ENCODE data around the gene APCDD1L.

Gene APCDD1L

DNA sequence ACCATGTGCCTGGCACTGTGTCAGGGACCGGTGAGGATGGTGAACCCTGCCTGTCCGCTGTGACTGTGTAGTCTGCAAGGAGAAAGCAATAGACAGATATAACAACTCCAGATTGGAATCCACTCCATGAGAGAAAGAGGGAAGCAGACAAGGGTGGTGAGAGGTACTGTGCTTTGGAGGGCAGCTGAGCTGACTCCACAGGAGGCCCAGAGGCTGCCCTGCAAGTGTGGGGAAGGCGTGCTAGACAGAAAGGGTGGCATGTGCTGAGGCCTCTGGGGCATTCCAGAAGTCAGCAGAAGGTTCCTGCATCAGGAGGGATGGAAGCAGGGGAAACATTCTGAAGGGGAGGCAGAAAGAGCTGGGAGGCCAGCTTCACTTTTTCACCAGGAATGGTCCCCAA is 39.3 kb upstream of the APCDD1L start:
- Histone ChIP-seq H2AFZ (ENCODE audit: low read depth, low read length, severe bottlenecking) (no peak overlapping the region), H3K9me3 (ENCODE audit: insufficient read depth, low read length) (no peaks in the 10 kb centered on the region), H3K9me2 (replicated peaks; ENCODE audit: insufficient read depth, low read length) (no peaks in the 10 kb centered on the region), H3K4me2 (ENCODE audit: low read depth, low read length, poor library complexity, severe bottlenecking) (no peak overlapping the region), H3K79me2 (ENCODE audit: insufficient read depth, low read length) (no peaks in the 10 kb centered on the region), H3K27ac (ENCODE audit: low read depth, low read length) (no peak overlapping the region), H3K27me3 (ENCODE audit: low read length) (no peaks in the 10 kb centered on the region), H3F3A (ENCODE audit: insufficient read depth) (no peaks in the 10 kb centered on the region), H3K36me3 (ENCODE audit: low read length) (no peaks in the 10 kb centered on the region), H3K9ac (ENCODE audit: low read length) (no peak overlapping the region), H3K4me3 (ENCODE audit: insufficient read depth, low read length, poor library complexity, severe bottlenecking) (no peak overlapping the region), H4K20me1 (ENCODE audit: low read depth, low read length) (no peaks in the 10 kb centered on the region)
- TF ChIP-seq, protein P1, sequence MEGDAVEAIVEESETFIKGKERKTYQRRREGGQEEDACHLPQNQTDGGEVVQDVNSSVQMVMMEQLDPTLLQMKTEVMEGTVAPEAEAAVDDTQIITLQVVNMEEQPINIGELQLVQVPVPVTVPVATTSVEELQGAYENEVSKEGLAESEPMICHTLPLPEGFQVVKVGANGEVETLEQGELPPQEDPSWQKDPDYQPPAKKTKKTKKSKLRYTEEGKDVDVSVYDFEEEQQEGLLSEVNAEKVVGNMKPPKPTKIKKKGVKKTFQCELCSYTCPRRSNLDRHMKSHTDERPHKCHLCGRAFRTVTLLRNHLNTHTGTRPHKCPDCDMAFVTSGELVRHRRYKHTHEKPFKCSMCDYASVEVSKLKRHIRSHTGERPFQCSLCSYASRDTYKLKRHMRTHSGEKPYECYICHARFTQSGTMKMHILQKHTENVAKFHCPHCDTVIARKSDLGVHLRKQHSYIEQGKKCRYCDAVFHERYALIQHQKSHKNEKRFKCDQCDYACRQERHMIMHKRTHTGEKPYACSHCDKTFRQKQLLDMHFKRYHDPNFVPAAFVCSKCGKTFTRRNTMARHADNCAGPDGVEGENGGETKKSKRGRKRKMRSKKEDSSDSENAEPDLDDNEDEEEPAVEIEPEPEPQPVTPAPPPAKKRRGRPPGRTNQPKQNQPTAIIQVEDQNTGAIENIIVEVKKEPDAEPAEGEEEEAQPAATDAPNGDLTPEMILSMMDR (IDR thresholded peaks at IDR 0.05; ENCODE audit: insufficient read depth, low read length, poor library complexity, severe bottlenecking): no peak
- no peak for TF ChIP-seq EZH2phosphoT487 (conservative IDR thresholded peaks at IDR 0.05; ENCODE audit: low read length)

DNA sequence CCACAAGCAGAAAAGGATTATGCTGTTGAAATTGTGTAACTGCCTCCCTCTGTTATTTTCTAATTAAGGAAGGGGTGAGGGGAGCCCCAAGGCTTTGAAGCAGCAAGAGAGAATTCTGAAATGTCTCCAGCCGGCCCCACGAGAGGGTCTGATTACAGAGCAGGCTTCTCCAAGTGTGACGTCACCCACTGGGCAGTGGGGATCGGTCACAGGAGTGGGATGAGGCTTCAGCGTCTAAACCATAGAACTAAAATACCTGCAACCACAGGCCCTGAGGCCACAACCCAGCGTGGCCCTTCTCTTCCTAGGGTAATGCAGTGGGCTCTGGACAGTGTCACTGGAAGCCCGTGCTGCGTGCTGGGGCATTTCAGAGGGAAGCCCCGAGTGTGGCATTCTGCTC is 38.6 kb upstream of the APCDD1L start:
- Histone ChIP-seq H2AFZ (ENCODE audit: low read depth, low read length, severe bottlenecking) (no peak overlapping the region), H3K4me3 (ENCODE audit: insufficient read depth, low read length, poor library complexity, severe bottlenecking) (no peak overlapping the region), H3K4me2 (ENCODE audit: low read depth, low read length, poor library complexity, severe bottlenecking) (no peak overlapping the region), H3K27ac (ENCODE audit: low read depth, low read length) (no peak overlapping the region), H3K36me3 (ENCODE audit: low read length) (no peaks in the 10 kb centered on the region), H3K9me3 (ENCODE audit: insufficient read depth, low read length) (no peaks in the 10 kb centered on the region), H4K20me1 (ENCODE audit: low read depth, low read length) (no peaks in the 10 kb centered on the region), H3K27me3 (ENCODE audit: low read length) (no peaks in the 10 kb centered on the region), H3K79me2 (ENCODE audit: insufficient read depth, low read length) (no peaks in the 10 kb centered on the region), H3F3A (ENCODE audit: insufficient read depth) (no peaks in the 10 kb centered on the region), H3K9me2 (replicated peaks; ENCODE audit: insufficient read depth, low read length) (no peaks in the 10 kb centered on the region), H3K9ac (ENCODE audit: low read length) (no peak overlapping the region)
- TF ChIP-seq, protein P1 (IDR thresholded peaks at IDR 0.05; ENCODE audit: insufficient read depth, low read length, poor library complexity, severe bottlenecking): no peak

DNA sequence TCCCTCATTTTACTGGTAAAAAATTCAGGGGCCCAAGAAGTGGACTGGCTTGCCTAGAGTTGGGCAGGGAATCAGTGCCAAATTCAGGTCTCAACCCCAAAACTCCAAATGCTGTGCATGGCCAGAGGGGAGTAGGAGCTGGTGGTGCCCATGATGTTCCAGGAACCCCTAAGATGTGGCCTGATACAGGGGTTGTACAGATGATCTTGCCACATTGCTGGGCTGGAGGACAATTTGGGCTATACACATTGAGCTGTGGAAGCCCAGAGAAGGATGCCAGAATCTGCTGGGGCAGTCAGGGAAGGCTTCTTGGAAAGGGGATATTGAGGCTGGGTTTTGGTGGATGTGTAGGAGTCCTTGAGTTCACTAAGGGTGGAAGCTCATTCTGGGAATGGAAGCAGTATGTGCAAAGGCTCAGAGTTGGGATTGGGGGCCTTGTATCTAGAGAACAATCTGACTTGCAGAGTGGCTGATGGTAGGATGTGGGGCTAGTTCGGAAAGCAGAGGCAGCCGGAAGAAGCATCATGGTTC is 38.0 kb upstream of the APCDD1L start:
- no peak overlapping the region for H3K27ac ChIP-seq (ENCODE audit: low read depth, low read length)
- no peaks in the 10 kb centered on the region for H3K9me2 ChIP-seq (replicated peaks; ENCODE audit: insufficient read depth, low read length)
- no peak overlapping the region for H3K4me2 ChIP-seq (ENCODE audit: low read depth, low read length, poor library complexity, severe bottlenecking)
- H2AFZ ChIP-seq (ENCODE audit: low read depth, low read length, severe bottlenecking): no peak overlapping the region
- H3K4me3 ChIP-seq (ENCODE audit: insufficient read depth, low read length, poor library complexity, severe bottlenecking): no peak overlapping the region
- no peak overlapping the region for H3K9ac ChIP-seq (ENCODE audit: low read length)
- H3K27me3 ChIP-seq (ENCODE audit: low read length): no peaks in the 10 kb centered on the region
- no peaks in the 10 kb centered on the region for H3K9me3 ChIP-seq (ENCODE audit: insufficient read depth, low read length)
- H4K20me1 ChIP-seq (ENCODE audit: low read depth, low read length): no peaks in the 10 kb centered on the region
- TF ChIP-seq, protein P1 (IDR thresholded peaks at IDR 0.05; ENCODE audit: insufficient read depth, low read length, poor library complexity, severe bottlenecking): no peak
- H3K36me3 ChIP-seq (ENCODE audit: low read length): no peaks in the 10 kb centered on the region
- no peaks in the 10 kb centered on the region for H3F3A ChIP-seq (ENCODE audit: insufficient read depth)
- H3K79me2 ChIP-seq (ENCODE audit: insufficient read depth, low read length): no peaks in the 10 kb centered on the region
